HG03565 (cell line): ENCODE results near the gene KRTAP6-3.

ENCODE experiments used
- ATAC-seq: cut with Tn5 transposase; IDR thresholded peaks from one replicate; pipeline ENCODE4 v1.9.1; 2021; ENCODE audit warnings: mild to moderate bottlenecking, moderate library complexity; ENCODE audit not compliant: unreplicated experiment

KRTAP6-3 gene

GRCh38 chr21:30592140-30592539 is at the start of gene KRTAP6-3:
Gene KRTAP6-3, plus strand, starts transcription at chr21:30592440. Its CDS starts 6 bp downstream, at chr21:30592446.
- ATAC-seq: no peak

GRCh38 chr21:30552782-30553181 is 39.5 kb upstream of the KRTAP6-3 start:
- no peak for ATAC-seq

- no peak for ATAC-seq
Observed at GRCh38 chr21:30555095-30555494, 37.1 kb upstream of the KRTAP6-3 start.

- ATAC-seq: no peak
Observed at GRCh38 chr21:30561264-30561895, 30.9 kb upstream of the KRTAP6-3 start, which contains the start of gene KRTAP19-7. Gene KRTAP19-7, minus strand, starts transcription at chr21:30561314. Its CDS starts 25 bp downstream, at chr21:30561289.

GRCh38 chr21:30561957-30562356 is 30.3 kb upstream of the KRTAP6-3 start:
- ATAC-seq: no peak

- ATAC-seq: no peak
Observed at GRCh38 chr21:30563072-30563471, 29.2 kb upstream of the KRTAP6-3 start.

- no peak for ATAC-seq
Observed at GRCh38 chr21:30563630-30564029, 28.6 kb upstream of the KRTAP6-3 start.

GRCh38 chr21:30567617-30568016 is 24.6 kb upstream of the KRTAP6-3 start:
- ATAC-seq: no peak

GRCh38 chr21:30577766-30578165 is 14.5 kb upstream of the KRTAP6-3 start:
- no peak for ATAC-seq

GRCh38 chr21:30579346-30579745 is 12.9 kb upstream of the KRTAP6-3 start:
- no peak for ATAC-seq

- ATAC-seq: no peak
Observed at GRCh38 chr21:30580132-30580531, 12.1 kb upstream of the KRTAP6-3 start.

GRCh38 chr21:30582870-30583269 is 9.4 kb upstream of the KRTAP6-3 start:
- ATAC-seq: no peak

GRCh38 chr21:30590297-30590696 is 1.9 kb upstream of the KRTAP6-3 start, which contains the start of gene KRTAP22-2:
Gene KRTAP22-2, minus strand, starts transcription at chr21:30590397.
- no peak for ATAC-seq

GRCh38 chr21:30598802-30599201 is 6.6 kb downstream of the KRTAP6-3 start, which contains the start of gene KRTAP6-2:
Gene KRTAP6-2, minus strand, starts transcription at chr21:30598902. Its CDS starts 28 bp downstream, at chr21:30598874.
- no peak for ATAC-seq

- ATAC-seq: no peak
Observed at GRCh38 chr21:30600787-30601186, 8.5 kb downstream of the KRTAP6-3 start, which contains the start of gene KRTAP22-1. Gene KRTAP22-1, plus strand, starts transcription at chr21:30601087.

GRCh38 chr21:30605968-30606367 is 13.7 kb downstream of the KRTAP6-3 start:
- ATAC-seq: no peak

- ATAC-seq: no peak
Observed at GRCh38 chr21:30612132-30612531, 19.9 kb downstream of the KRTAP6-3 start.

- no peak for ATAC-seq
Observed at GRCh38 chr21:30613836-30614235, 21.6 kb downstream of the KRTAP6-3 start, which contains the start of gene KRTAP6-1. Gene KRTAP6-1, minus strand, starts transcription at chr21:30613930. Its CDS starts 26 bp downstream, at chr21:30613904.

- ATAC-seq: no peak
Observed at GRCh38 chr21:30615199-30615598, 23.0 kb downstream of the KRTAP6-3 start.

GRCh38 chr21:30616125-30616524 is 23.9 kb downstream of the KRTAP6-3 start, which contains the start of gene KRTAP20-1:
Gene KRTAP20-1, plus strand, starts transcription at chr21:30616425. Its CDS starts 30 bp downstream, at chr21:30616455.
- no peak for ATAC-seq

- ATAC-seq: no peak
Observed at GRCh38 chr21:30620080-30620479, 27.8 kb downstream of the KRTAP6-3 start.

- ATAC-seq: no peak
Observed at GRCh38 chr21:30620522-30620921, 28.3 kb downstream of the KRTAP6-3 start, which contains the start of gene KRTAP20-4. Gene KRTAP20-4, plus strand, starts transcription at chr21:30620627.
